Pancreas (tissue), 10 donors: ENCODE results near the gene CCL2. TPM values are rescaled to one million over a fixed set of nuclear protein-coding genes. Genes with fewer than 3 reads are reported as not detected.

Source experiments
- ATAC-seq, 4 donors: fragments of 200-7000 bp; cut with Tn5 transposase; one replicate each; pipeline versions ENCODE4 v1.8.0 to v1.9.1; 2020; ENCODE audit warnings: mild to moderate bottlenecking in 4 of 4, moderate library complexity in 4 of 4
- DNase-seq, 6 donors: peaks; one replicate each; pipeline ENCODE4 v3.0.0-alpha.2; 2020
- FAIRE-seq: peaks from 2 replicates; lab custom pipeline; 2012; peaks lifted over from hg19 to GRCh38; lab: Jason Lieb, UNC
- H3K27ac ChIP-seq, 4 donors: fragments of 200-600 bp; sonication (generic); 1 replicate in 3 of 4; 2 replicates in 1 of 4; pipeline versions ENCODE4 v1.5.0 to v1.8.0; 2020
- H3K27me3 ChIP-seq, 4 donors: fragments of 200-600 bp; one replicate each; pipeline ENCODE4 v1.8.0; 2021
- H3K36me3 ChIP-seq, 3 donors: fragments of 200-600 bp; sonication (generic) in 1 of 3; one replicate each; pipeline versions ENCODE4 v1.5.0 to v1.8.0; 2020 to 2021
- H3K4me1 ChIP-seq, 3 donors: fragments of 200-600 bp; one replicate each; pipeline ENCODE4 v1.8.0; 2021
- H3K4me3 ChIP-seq, 4 donors: fragments of 200-600 bp; sonication (generic) in 2 of 4; one replicate each; pipeline versions ENCODE4 v1.5.0 to v1.8.0; 2020 to 2021
- H3K9me3 ChIP-seq, 4 donors: fragments of 200-600 bp; one replicate each; pipeline ENCODE4 v1.8.0; 2021
- CTCF ChIP-seq, 4 donors: fragments of 200-600 bp; sonication (generic) in 3 of 4; IDR thresholded peaks; one replicate each; pipeline versions ENCODE4 v1.5.0 to v1.8.0; 2021; ENCODE audit warnings: antibody characterized with exemption in 4 of 4
- WGBS, 2 donors: extraction: QIAGEN DNeasy Blood & Tissue Kit; methylation state at CpG; one replicate each; pipeline ENCODE4 v1.1.7; 2013; 5-methylcytosine and 5-hydroxymethylcytosine counted together
- intact Hi-C, 3 donors: fragments of 100-400 bp; cut with DNase I; formaldehyde crosslinking; loops; one replicate each; pipeline versions ENCODE4 v1.11.1 to v1.14.2; 2022
- polyA plus RNA-seq, 2 donors: library from polyadenylated mRNA; stranded (reverse); fragments of 200-250 nt; gene quantifications; one replicate each; pipeline ENCODE4 v1.2.3, GENCODE V29; 2013
- total RNA-seq, 6 donors: library from RNA; stranded (reverse); fragmentation: NEBNext Ultra II Directional in 4 of 6; extraction: Animal tissue kit (Norgen Biotek cat#: 25700) in 4 of 6; gene quantifications; one replicate each; pipeline versions ENCODE4 v1.2.1 to v1.2.4, GENCODE V29; 2021 to 2023
- donor health status: healthy with polysubstance abuse.
- donor health status: DM: no; HTN: no; CAD: no; lungs with moderate emphysema.
- donor health status: DM: no; HTN: no; CAD: no.
- donor health status: control.
- donor health status: control.
- donor health status: Bipolar disorder and iron deficiency.
- donor health status: DM: yes; HTN: yes; CAD: no.
- donor health status: DM: no; HTN: no; CAD: no.
- donor health status: DM: no; HTN: no; CAD: no.
- donor health status: DM: yes; HTN: yes; CAD: no.

The CCL2 gene
- total and polyA plus RNA-seq, 8 donors = 5.6 to 293 (median 75.5) TPM

- Histone ChIP-seq H3K9me3 (no peaks in the 10 kb centered on the region), H3K36me3 (no peaks in the 10 kb centered on the region), H3K4me1 (peaks cover 0 to 22% (median 12%) of the 10 kb centered on the region in 3 donors), H3K27me3 (no peaks in the 10 kb centered on the region), H3K27ac (no peak overlapping the region), H3K4me3 (peak overlapping the region in 1 of 4 donors; percentile 42)
- intact Hi-C loops = no loop called here
- WGBS, 2 donors = 56 to 70% methylated on average over 5 of the region's 5 CpGs
- ATAC-seq (no peak), FAIRE-seq (no peak), DNase-seq (no peak)
- no peak for TF ChIP-seq CTCF (IDR thresholded peaks at IDR 0.05)
These were observed 2.4 kb downstream of the CCL2 start for GRCh38 chr17:34257299-34257985.

DNA sequence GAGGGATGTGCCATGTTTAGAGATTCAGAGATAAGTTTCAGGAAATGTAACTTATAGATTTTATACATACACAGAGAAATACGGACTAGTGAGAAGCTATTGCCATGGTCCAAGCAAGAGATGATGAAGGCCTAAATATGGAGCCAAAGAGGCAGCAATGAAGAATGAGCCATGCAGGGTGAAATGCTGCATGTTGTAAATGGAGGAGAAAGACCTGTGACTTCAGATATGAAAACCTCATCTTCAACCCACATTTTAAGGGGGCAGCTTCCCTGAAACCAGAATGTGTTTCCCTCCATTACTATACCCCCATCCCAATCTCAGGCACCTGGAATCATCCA is 2.9 kb downstream of the CCL2 start:
- ATAC-seq (no peak), DNase-seq (no peak), FAIRE-seq (no peak)
- Histone ChIP-seq H3K4me1 (peaks cover 0 to 18% (median 8%) of the 10 kb centered on the region in 3 donors), H3K27ac (no peak overlapping the region), H3K9me3 (no peaks in the 10 kb centered on the region), H3K4me3 (no peak overlapping the region), H3K36me3 (no peaks in the 10 kb centered on the region), H3K27me3 (no peaks in the 10 kb centered on the region)
- 34 to 64% methylated on average over 1 of the region's 1 CpG for WGBS, 2 donors
- TF ChIP-seq CTCF (IDR thresholded peaks at IDR 0.05) = no peak
- intact Hi-C loops = no loop called here

DNA sequence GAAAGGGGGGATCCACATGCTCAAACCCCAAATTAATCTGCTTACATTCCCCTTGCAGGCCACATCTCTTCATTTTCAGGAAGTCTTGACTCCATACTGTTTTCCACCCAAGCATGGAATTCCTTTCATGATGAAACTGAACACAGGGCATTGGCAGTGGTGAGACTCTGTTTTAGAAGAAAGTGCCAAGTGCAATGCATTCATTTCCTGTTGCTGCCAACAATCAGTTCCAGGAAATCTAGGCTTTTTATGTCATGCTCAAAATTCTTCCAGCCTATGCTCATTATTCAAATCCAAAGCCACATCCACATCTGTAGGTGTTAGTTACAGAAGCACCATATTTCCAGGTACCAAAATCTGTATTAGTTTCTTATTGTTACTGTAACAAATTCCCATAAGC is 4.1 kb downstream of the CCL2 start:
- H3K4me3 ChIP-seq = no peak overlapping the region
- intact Hi-C loops = no loop called here
- ATAC-seq (peak in 2 of 4 donors; percentile 11 to 12), FAIRE-seq (no peak), DNase-seq (no peak)
- H3K4me1 ChIP-seq = peaks cover 0 to 6% (median 0%) of the 10 kb centered on the region in 3 donors
- no peaks in the 10 kb centered on the region for H3K9me3 ChIP-seq
- no peak for TF ChIP-seq CTCF (IDR thresholded peaks at IDR 0.05)
- H3K36me3 ChIP-seq = no peaks in the 10 kb centered on the region
- peak overlapping the region in 2 of 4 donors; percentile 3 to 51 for H3K27ac ChIP-seq
- no peaks in the 10 kb centered on the region for H3K27me3 ChIP-seq

- no peaks in the 10 kb centered on the region for H3K4me1 ChIP-seq
- no peak for TF ChIP-seq CTCF (IDR thresholded peaks at IDR 0.05)
- FAIRE-seq = no peak
- no peak for DNase-seq
- ATAC-seq = no peak
- intact Hi-C loops = no loop called here
- H3K27me3 ChIP-seq = no peaks in the 10 kb centered on the region
- no peaks in the 10 kb centered on the region for H3K9me3 ChIP-seq
- no peak overlapping the region for H3K27ac ChIP-seq
- H3K36me3 ChIP-seq = no peaks in the 10 kb centered on the region
- WGBS, 2 donors = 40 to 52% methylated on average over 4 of the region's 4 CpGs
- H3K4me3 ChIP-seq = no peak overlapping the region
These were observed 5.8 kb downstream of the CCL2 start for GRCh38 chr17:34260861-34261260.

GRCh38 chr17:34261568-34262337 is 6.7 kb downstream of the CCL2 start:
- no peak overlapping the region for H3K4me3 ChIP-seq
- H3K36me3 ChIP-seq = no peaks in the 10 kb centered on the region
- H3K9me3 ChIP-seq = no peaks in the 10 kb centered on the region
- DNase-seq (no peak), FAIRE-seq (no peak), ATAC-seq (no peak)
- H3K27me3 ChIP-seq = no peaks in the 10 kb centered on the region
- 82% methylated on average over 5 of the region's 5 CpGs for WGBS, 2 donors
- intact Hi-C loops = no loop called here
- TF ChIP-seq CTCF (IDR thresholded peaks at IDR 0.05) = no peak
- no peaks in the 10 kb centered on the region for H3K4me1 ChIP-seq
- no peak overlapping the region for H3K27ac ChIP-seq
